ENCODE measurements around the gene IL19. TPM values are rescaled to one million over a fixed set of nuclear protein-coding genes. Genes with fewer than 3 reads are reported as not detected.

Gene IL19
- polyA plus RNA-seq, 1 of the 3 experiments (the other 2 are of a cell fraction), result not detected

GRCh38 chr1:206833801-206834200 lies 63.2 kb downstream of the IL19 start:
- ChIA-PET POLR2A (no interaction called here), CTCF (interaction anchor here (1.4 to 1.9 kb wide), 3 partner anchors 13 to 75 kb away, joined by 4 to 6 read pairs (median 5); partner anchors contain the start of gene IL20)
- H4K20me1 ChIP-seq (ENCODE audit: insufficient read depth), result no peaks in the 10 kb centered on the region
- DNase-seq, result no peak
- WGBS (ENCODE audit: low lambda C conversion rate), result 23% methylated on average over 2 of the region's 2 CpGs
- H3K9ac ChIP-seq, result no peak overlapping the region
- no peaks in the 10 kb centered on the region; a peak in 1 of 4 replicates for H3K4me1 ChIP-seq (ENCODE audit: control insufficient read depth in 1 of 2, insufficient read depth in 2 of 2, low read depth in 1 of 2, low read length in 1 of 2)
- no peaks in the 10 kb centered on the region for H3K36me3 ChIP-seq (replicated peaks in 1 of 2; ENCODE audit: control insufficient read depth in 1 of 2, insufficient read depth in 2 of 2, low read length in 1 of 2)
- H2AFZ ChIP-seq (ENCODE audit: low read depth), result no peak overlapping the region
- no peaks in the 10 kb centered on the region for H3F3A ChIP-seq (replicated peaks; ENCODE audit: insufficient read depth)
- H3K27me3 ChIP-seq (ENCODE audit: insufficient read depth), result no peaks in the 10 kb centered on the region; the same call in 1 of the 2 replicates
- no peak overlapping the region for H3K4me3 ChIP-seq (ENCODE audit: low read depth in 2 of 2, low read length in 1 of 2)
- no peaks in the 10 kb centered on the region for H3K9me3 ChIP-seq
- no peak overlapping the region for H3K27ac ChIP-seq (ENCODE audit: low read depth in 2 of 2, low read length in 1 of 2)
- no peaks in the 10 kb centered on the region for H3K79me2 ChIP-seq (ENCODE audit: insufficient read depth)
- H3K9me2 ChIP-seq, result no peaks in the 10 kb centered on the region
- TF ChIP-seq EP300 (IDR thresholded peaks at IDR 0.05; ENCODE audit: borderline replicate concordance in 1 of 2, low read depth in 1 of 2, low read length in 1 of 2), result no peak
- H3K4me2 ChIP-seq, result no peak overlapping the region

GRCh38 chr1:206834217-206834616 lies 63.6 kb downstream of the IL19 start:
- Histone ChIP-seq H3K79me2 (ENCODE audit: insufficient read depth) (no peaks in the 10 kb centered on the region), H2AFZ (ENCODE audit: low read depth) (no peak overlapping the region), H3K9me2 (no peaks in the 10 kb centered on the region), H3K27ac (ENCODE audit: low read depth in 2 of 2, low read length in 1 of 2) (no peak overlapping the region), H3K27me3 (ENCODE audit: insufficient read depth) (no peaks in the 10 kb centered on the region; the same call in 1 of the 2 replicates), H3K4me2 (no peak overlapping the region), H3F3A (replicated peaks; ENCODE audit: insufficient read depth) (no peaks in the 10 kb centered on the region), H3K4me1 (ENCODE audit: control insufficient read depth in 1 of 2, insufficient read depth in 2 of 2, low read depth in 1 of 2, low read length in 1 of 2) (no peaks in the 10 kb centered on the region; a peak in 1 of 4 replicates), H4K20me1 (ENCODE audit: insufficient read depth) (no peaks in the 10 kb centered on the region), H3K4me3 (ENCODE audit: low read depth in 2 of 2, low read length in 1 of 2) (no peak overlapping the region), H3K9me3 (no peaks in the 10 kb centered on the region), H3K9ac (no peak overlapping the region), H3K36me3 (replicated peaks in 1 of 2; ENCODE audit: control insufficient read depth in 1 of 2, insufficient read depth in 2 of 2, low read length in 1 of 2) (no peaks in the 10 kb centered on the region)
- WGBS (ENCODE audit: low lambda C conversion rate), result 72% methylated on average over 6 of the region's 6 CpGs
- TF ChIP-seq JUND (IDR thresholded peaks at IDR 0.05) (no peak), MEF2A (IDR thresholded peaks at IDR 0.05; ENCODE audit: borderline replicate concordance, low read depth) (no peak), EZH2phosphoT487 (IDR thresholded peaks at IDR 0.05; ENCODE audit: borderline replicate concordance, low read depth) (no peak), RCOR1 (IDR thresholded peaks at IDR 0.05; ENCODE audit: low read length) (no peak), USF2 (IDR thresholded peaks at IDR 0.05; ENCODE audit: borderline replicate concordance, low read depth, low read length) (no peak), RXRA (IDR thresholded peaks at IDR 0.05; ENCODE audit: borderline replicate concordance, low read depth) (no peak), NRF1 (IDR thresholded peaks at IDR 0.05; ENCODE audit: low read depth, low read length) (no peak), MAX (IDR thresholded peaks at IDR 0.05; ENCODE audit: low read depth) (no peak), TAF1 (IDR thresholded peaks at IDR 0.05; ENCODE audit: borderline replicate concordance, low read depth, low read length) (no peak), FOXM1 (IDR thresholded peaks at IDR 0.05; ENCODE audit: low read depth) (no peak), PBX3 (IDR thresholded peaks at IDR 0.05) (no peak), USF1 (IDR thresholded peaks at IDR 0.05; ENCODE audit: borderline replicate concordance, low read depth) (no peak), NFIC (IDR thresholded peaks at IDR 0.05; ENCODE audit: borderline replicate concordance) (no peak), ELF1 (IDR thresholded peaks at IDR 0.05) (no peak), RFX5 (IDR thresholded peaks at IDR 0.05; ENCODE audit: low read length) (no peak), FOSL2 (IDR thresholded peaks at IDR 0.05; ENCODE audit: borderline replicate concordance, low read depth) (no peak), EP300 (IDR thresholded peaks at IDR 0.05; ENCODE audit: borderline replicate concordance in 1 of 2, low read depth in 1 of 2, low read length in 1 of 2) (no peak)
- POLR2A ChIA-PET, result no interaction called here
- DNase-seq, result no peak
- CTCF ChIA-PET, result interaction anchor here (1.4 to 1.9 kb wide), 2 partner anchors 13 to 31 kb away, joined by 4 to 5 read pairs; partner anchors contain the start of gene IL20
